K562 (cell line): Measurements from ENCODE around the gene COX6A1. TPM values are rescaled to one million over a fixed set of nuclear protein-coding genes. Genes with fewer than 3 reads are reported as not detected.

ENCODE experiments used
- ATAC-seq: fragments of 200-7000 bp; cut with Tn5 transposase; 3 replicates; pipeline ENCODE4 v1.9.1; 2020; ENCODE audit warnings: moderate library complexity
- BruUV-seq: library from RNA; stranded (reverse); fragments of 400-500 nt; replicated peaks from 2 replicates; lab custom pipeline; 2021; lab: Mats Ljungman, UMichigan
- CTCF ChIA-PET: fragments of 300-600 bp; formaldehyde crosslinking; extraction: SDS; loops from one replicate; lab custom pipeline; 2021; ENCODE audit warnings: low intra/inter-chr PET ratio; lab: Yijun Ruan, JAX
- POLR2A ChIA-PET: fragments of 300-600, 350-650 bp; sonication (Branson Sonifier 250); formaldehyde crosslinking; extraction: SDS; loops from one replicate; lab custom pipeline; 2021; ENCODE audit warnings: antibody characterized with exemption, inconsistent platforms; lab: Yijun Ruan, JAX
- DNase-seq, 4 experiments: peaks; one replicate each; pipeline versions ENCODE4 v3.0.0 to v3.0.0-alpha.2; 2011 to 2018; ENCODE audit warnings: low spot score in 3 of 4, mixed read lengths in 3 of 4; ENCODE audit errors: extremely low read depth in 1 of 4
- FAIRE-seq: peaks from 2 replicates; lab custom pipeline; 2011; peaks lifted over from hg19 to GRCh38; lab: Jason Lieb, UNC
- H2AFZ ChIP-seq: 2 replicates; pipeline ENCODE4 v1.6.0; 2011; ENCODE audit warnings: low read depth, low read length, control low read depth, inconsistent platforms
- H3K27ac ChIP-seq: fragments of 200-600 bp; 3 replicates; pipeline ENCODE4 v1.8.0; 2011; ENCODE audit warnings: low read depth, mild to moderate bottlenecking, control low read depth, inconsistent platforms, low read length, moderate library complexity, mixed read lengths; ENCODE audit errors: extremely low read depth
- H3K27me3 ChIP-seq, 2 experiments: fragments of 300-600 bp in 1 of 2; 2 replicates in 1 of 2; 3 replicates in 1 of 2; pipeline versions ENCODE4 v1.6.0 to v1.8.0; 2011; ENCODE audit warnings: inconsistent platforms in 2 of 2, low read length in 2 of 2, mild to moderate bottlenecking in 1 of 2, mixed read lengths in 1 of 2, moderate library complexity in 1 of 2; ENCODE audit not compliant: control insufficient read depth in 2 of 2, insufficient read depth in 2 of 2
- H3K36me3 ChIP-seq: fragments of 300-600 bp; 3 replicates; pipeline ENCODE4 v1.8.0; 2011; ENCODE audit warnings: mild to moderate bottlenecking, low read length, inconsistent platforms; ENCODE audit not compliant: control insufficient read depth, insufficient read depth
- H3K4me1 ChIP-seq, 2 experiments: fragments of 200-600 bp in 1 of 2; replicated peaks in 1 of 2; 2 replicates in 1 of 2; 3 replicates in 1 of 2; pipeline versions ENCODE4 v1.5.1 to v1.8.0; 2011; ENCODE audit warnings: inconsistent platforms in 2 of 2, low read length in 2 of 2, mild to moderate bottlenecking in 1 of 2, mixed read lengths in 1 of 2, moderate library complexity in 1 of 2; ENCODE audit not compliant: control insufficient read depth in 2 of 2, insufficient read depth in 2 of 2
- H3K4me2 ChIP-seq: 2 replicates; pipeline ENCODE4 v1.6.1; 2011; ENCODE audit warnings: low read length, control low read depth, inconsistent platforms, mixed read lengths; ENCODE audit not compliant: insufficient read depth
- H3K4me3 ChIP-seq: fragments of 200-600 bp; sonication (generic), shearing (Covaris generic); 2 replicates; pipeline ENCODE4 v1.5.1; 2016; ENCODE audit warnings: control low read depth, inconsistent platforms
- H3K79me2 ChIP-seq: fragments of 200-600 bp; 3 replicates; pipeline ENCODE4 v1.8.0; 2011; ENCODE audit warnings: low read length, inconsistent platforms; ENCODE audit not compliant: control insufficient read depth, insufficient read depth
- H3K9ac ChIP-seq, 2 experiments: 2 replicates each; pipeline versions ENCODE4 v1.6.0 to v1.6.1; 2011; ENCODE audit warnings: low read depth in 2 of 2, low read length in 2 of 2, control low read depth in 1 of 2, inconsistent platforms in 1 of 2, mild to moderate bottlenecking in 1 of 2, mixed read lengths in 1 of 2; ENCODE audit not compliant: insufficient read depth in 1 of 2
- H3K9me1 ChIP-seq: one replicate; pipeline ENCODE4 v1.6.0; 2011; ENCODE audit warnings: inconsistent platforms, mild to moderate bottlenecking, low read length, moderate library complexity; ENCODE audit not compliant: control insufficient read depth, insufficient read depth
- H3K9me3 ChIP-seq: replicated peaks from 2 replicates; pipeline ENCODE4 v1.5.1; 2011; ENCODE audit warnings: low read depth, low read length, inconsistent platforms; ENCODE audit not compliant: control insufficient read depth, insufficient read depth
- H4K20me1 ChIP-seq: replicated peaks from 2 replicates; pipeline ENCODE4 v1.6.1; 2011; ENCODE audit warnings: low read length, inconsistent platforms, mixed read lengths; ENCODE audit not compliant: control insufficient read depth, insufficient read depth
- ARID1B ChIP-seq: fragments of 450-650 bp; IDR thresholded peaks from 2 replicates; pipeline ENCODE4 v1.6.1; 2016; ENCODE audit warnings: antibody characterized with exemption, mild to moderate bottlenecking, inconsistent platforms
- ATF4 ChIP-seq: fragments of 450-650 bp; formaldehyde crosslinking; IDR thresholded peaks from 2 replicates; pipeline ENCODE4 v1.4.0; 2022; ENCODE audit warnings: mild to moderate bottlenecking, moderate library complexity
- BRCA1 ChIP-seq, 2 experiments: fragments of 450-650 bp in 1 of 2; sonication (generic) in 1 of 2; formaldehyde crosslinking in 1 of 2; IDR thresholded peaks; 2 replicates each; pipeline versions ENCODE4 v1.5.0 to v1.6.1; 2017 to 2020; ENCODE audit warnings: mild to moderate bottlenecking in 1 of 2, missing genetic modification reagents in 1 of 2
- E2F1 ChIP-seq: sonication (generic); formaldehyde crosslinking; IDR thresholded peaks from 2 replicates; pipeline ENCODE4 v1.8.1; 2023; ENCODE audit warnings: mild to moderate bottlenecking, missing genetic modification reagents, moderate library complexity
- E2F3 ChIP-seq: fragments of 250-450 bp; sonication (Bioruptor Pico); IDR thresholded peaks from 2 replicates; pipeline ENCODE4 v1.4.0; 2020; ENCODE audit warnings: mild to moderate bottlenecking
- ETV1 ChIP-seq: fragments of 450-650 bp; conservative IDR thresholded peaks from 2 replicates; pipeline ENCODE4 v1.6.1; 2016; ENCODE audit warnings: missing genetic modification characterization, control low read depth, low read depth, missing compliant biosample characterization
- HCFC1 ChIP-seq: IDR thresholded peaks from 2 replicates; pipeline ENCODE4 v1.6.1; 2012; ENCODE audit warnings: low read depth, low read length, improper control_type of control experiment
- HMGXB4 ChIP-seq: sonication (generic); formaldehyde crosslinking; IDR thresholded peaks from 2 replicates; pipeline ENCODE4 v1.8.1; 2023; ENCODE audit warnings: mild to moderate bottlenecking, missing genetic modification reagents
- MAFK ChIP-seq: IDR thresholded peaks from 2 replicates; pipeline ENCODE4 v1.6.1; 2011; ENCODE audit warnings: low read length, improper control_type of control experiment
- MECOM ChIP-seq: fragments of 250-450 bp; sonication (Bioruptor Pico); IDR thresholded peaks from 2 replicates; pipeline ENCODE4 v1.8.0; 2022; ENCODE audit warnings: inconsistent platforms
- NCOA2 ChIP-seq, 2 experiments: fragments of 450-650 bp; IDR thresholded peaks; 2 replicates each; pipeline ENCODE4 v1.6.1; 2018; ENCODE audit warnings: mild to moderate bottlenecking in 2 of 2, moderate library complexity in 1 of 2; ENCODE audit not compliant: partially characterized antibody in 2 of 2
- POLR3A ChIP-seq: IDR thresholded peaks from 2 replicates; pipeline ENCODE4 v1.6.1; 2011; ENCODE audit warnings: borderline replicate concordance, mild to moderate bottlenecking, moderate library complexity; ENCODE audit not compliant: insufficient read length, insufficient read depth; ENCODE audit errors: extremely low read depth
- PPARD ChIP-seq: fragments of 250-450 bp; sonication (Bioruptor Pico); IDR thresholded peaks from 2 replicates; pipeline ENCODE4 v1.8.0; 2022; ENCODE audit warnings: inconsistent platforms, mild to moderate bottlenecking, moderate library complexity
- TCF3 ChIP-seq: sonication (generic); formaldehyde crosslinking; IDR thresholded peaks from 2 replicates; pipeline ENCODE4 v1.4.0; 2020; ENCODE audit warnings: mild to moderate bottlenecking, missing genetic modification reagents
- TEAD4 ChIP-seq, 2 experiments: sonication (generic) in 1 of 2; formaldehyde crosslinking in 1 of 2; IDR thresholded peaks; 2 replicates each; pipeline versions ENCODE4 v1.6.1 to v1.8.0; 2012 to 2022; ENCODE audit warnings: borderline replicate concordance in 1 of 2, inconsistent platforms in 1 of 2, low read length in 1 of 2, mild to moderate bottlenecking in 1 of 2, missing genetic modification reagents in 1 of 2
- TSC22D4 ChIP-seq: fragments of 450-650 bp; IDR thresholded peaks from 2 replicates; pipeline ENCODE4 v1.6.1; 2016; ENCODE audit warnings: missing genetic modification characterization, missing biosample characterization, control low read depth
- U2AF1 ChIP-seq: fragments of 200-400 bp; formaldehyde crosslinking; optimal IDR thresholded peaks from 2 replicates; pipeline ENCODE3; 2017; ENCODE audit warnings: mild to moderate bottlenecking, low read depth, low read length, moderate library complexity
- ZNF644 ChIP-seq: fragments of 200-800 bp; sonication (Bioruptor generic); IDR thresholded peaks from 2 replicates; pipeline ENCODE4 v1.6.1; 2016; ENCODE audit warnings: low read depth, missing genetic modification characterization, missing compliant biosample characterization
- ZNF695 ChIP-seq: fragments of 450-650 bp; formaldehyde crosslinking; IDR thresholded peaks from 2 replicates; pipeline ENCODE4 v1.4.0; 2020; ENCODE audit warnings: mild to moderate bottlenecking, moderate library complexity
- WGBS: fragments of 100-300 bp; shearing (Covaris generic); methylation state at CpG from one replicate; pipeline ENCODE4 v1.1.6; 2016; ENCODE audit warnings: low coverage, mixed read lengths; ENCODE audit not compliant: insufficient coverage; ENCODE audit errors: missing lambda C conversion rate; 5-methylcytosine and 5-hydroxymethylcytosine counted together
- in situ Hi-C: fragments of 300-500 bp; cut with MboI; formaldehyde crosslinking; loops from 4 replicates; pipeline ENCODE4 v1.15.0; 2018; ENCODE audit warnings: inconsistent platforms, mixed read lengths
- intact Hi-C: fragments of 100-400 bp; cut with micrococcal nuclease; formaldehyde crosslinking; loops from 2 replicates; pipeline ENCODE4 v1.14.2; 2022
- polyA plus RNA-seq, 8 experiments: library from polyadenylated mRNA; depleted of rRNA in 4 of 8; stranded (reverse) in 5 of 8; unstranded in 3 of 8; fragments of >200 nt; fragmentation: Nextera tagmentation in 2 of 8; fragmentation: Illumina TruSeq in 1 of 8; extraction: Ambion mirVana in 2 of 8; extraction: Trizol in 1 of 8; gene quantifications; 2 replicates each; pipeline versions ENCODE4 v1.2.1 to v1.2.3, GENCODE V29; 2011 to 2014; ENCODE audit warnings: inconsistent platforms in 1 of 8, missing spikeins in 1 of 8
- total RNA-seq, 7 experiments: library from RNA; depleted of rRNA in 6 of 7; stranded (reverse); fragments of >200 nt in 6 of 7; fragmentation: Illumina TruSeq in 2 of 7; extraction: Trizol in 2 of 7; gene quantifications; 2 replicates each; pipeline versions ENCODE4 v1.2.1 to v1.2.3, GENCODE V29; 2011 to 2021; ENCODE audit warnings: low replicate concordance in 1 of 7

The COX6A1 gene
- total and polyA plus RNA-seq, 9 of the 15 experiments (the other 6 are each of a cell fraction or from before 2014, with no cell fraction given) = 414 to 4,142 (median 931) TPM

- POLR2A ChIA-PET = interaction anchor here (0.6 to 3.1 kb wide), 15 partner anchors 9 to 980 kb away, joined by 3 to 23 read pairs (median 5); partner anchors contain the start of genes RNU4-1 and RNU4-2
- H3K27ac ChIP-seq = peak overlapping the region; percentile 96
- peaks cover 94% of the 10 kb centered on the region for H3K79me2 ChIP-seq
- H3K36me3 ChIP-seq = peaks cover 52% of the 10 kb centered on the region
- CTCF ChIA-PET = no interaction called here
- peak overlapping the region; percentile 90 for H3K4me3 ChIP-seq
- no peaks in the 10 kb centered on the region for H3K9me1 ChIP-seq
- DNase-seq = peak in 1 of 4 experiments; percentile 58
- peaks cover 33% of the 10 kb centered on the region for H4K20me1 ChIP-seq
- peak; percentile 24 for ATAC-seq
- in situ Hi-C loops (no loop called here), intact Hi-C loops (loop anchor here (5.0 kb wide), 1 partner anchor 114 kb away; the partner anchor contains the start of gene POP5)
- H3K9ac ChIP-seq = peak overlapping the region; percentile 87 to 100
- H3K4me2 ChIP-seq = peak overlapping the region; percentile 97
- H2AFZ ChIP-seq = peak overlapping the region; percentile 18; the same call in 1 of the 2 replicates
- H3K9me3 ChIP-seq = no peaks in the 10 kb centered on the region
- FAIRE-seq = peak; percentile 79
- peaks cover 18 to 29% of the 10 kb centered on the region in 2 experiments for H3K4me1 ChIP-seq
- WGBS = under 1% methylated on average over 23 of the region's 23 CpGs
- H3K27me3 ChIP-seq = no peaks in the 10 kb centered on the region
- BruUV-seq = TSS peak; percentile 41
- no peak for TF ChIP-seq BRCA1 (IDR thresholded peaks at IDR 0.05)
- TF ChIP-seq BRCA1 (CRISPR knock-in tag; IDR thresholded peaks at IDR 0.05) = no peak
- no peak; the same call in 1 of the 2 replicates for TF ChIP-seq ARID1B
- TF ChIP-seq HCFC1 = peak; percentile 7; the same call in 1 of the 2 replicates
- no peak for TF ChIP-seq MAFK
- 0 out of 2 replicates have a peak, but pooled peaks have one; percentile 66 for TF ChIP-seq E2F1
- TF ChIP-seq HMGXB4 (CRISPR knock-in tag) = no peak
- no peak for TF ChIP-seq ZNF695 (CRISPR knock-in tag)
- no peak for TF ChIP-seq E2F3 (CRISPR knock-in tag)
- no peak for TF ChIP-seq PPARD (CRISPR knock-in tag)
- peak; percentile 85 for TF ChIP-seq MECOM (CRISPR knock-in tag)
- peak; percentile 24; the same call in 1 of the 2 replicates for TF ChIP-seq TEAD4 (IDR thresholded peaks at IDR 0.05; ENCODE audit: low read length)
- TF ChIP-seq TEAD4 (CRISPR knock-in tag; IDR thresholded peaks at IDR 0.05; ENCODE audit: borderline replicate concordance) = no peak
- no peak for TF ChIP-seq ATF4
- no peak for TF ChIP-seq POLR3A
- no peak for TF ChIP-seq ZNF644
- no peak for TF ChIP-seq TSC22D4
- no peak for TF ChIP-seq NCOA2 (IDR thresholded peaks at IDR 0.05; ENCODE audit: partially characterized antibody in 2 of 2)
- no peak for TF ChIP-seq TCF3 (CRISPR knock-in tag)
- TF ChIP-seq U2AF1 = no peak
- TF ChIP-seq ETV1 (tag) = peak; percentile 29; the same call in 1 of the 2 replicates
Measured at GRCh38 chr12:120468325-120468820, 30.5 kb downstream of the COX6A1 start.
